ENCODE data around the gene ETS1.

- no peak for TF ChIP-seq CTCF (conservative IDR thresholded peaks at IDR 0.05; ENCODE audit: low read length)
- TF ChIP-seq EZH2phosphoT487 (IDR thresholded peaks at IDR 0.05; ENCODE audit: borderline replicate concordance, low read depth, low read length): no peak
Observed at GRCh38 chr11:128618603-128619002, 31.2 kb upstream of the ETS1 start.
